ENCODE data around the gene CSRP1.

Gene CSRP1

GRCh38 chr1:201502511-201502857 lies 4.4 kb downstream of the CSRP1 start:
- Histone ChIP-seq H3K4me2 (ENCODE audit: low read length) (no peak overlapping the region), H3K27ac (ENCODE audit: low read depth, low read length) (no peak overlapping the region), H3K36me3 (ENCODE audit: control insufficient read depth, low read length) (peaks cover 7% of the 10 kb centered on the region; the same call in 1 of the 2 replicates), H3K9me2 (replicated peaks; ENCODE audit: control insufficient read depth, low read length) (no peaks in the 10 kb centered on the region), H3K27me3 (ENCODE audit: control insufficient read depth, low read length) (no peaks in the 10 kb centered on the region), H4K20me1 (ENCODE audit: control insufficient read depth, insufficient read depth, low read depth, low read length) (0 out of 2 replicates have a peak, but pooled peaks cover 4% of the 10 kb centered on the region), H3F3A (ENCODE audit: control insufficient read depth, insufficient read depth) (no peaks in the 10 kb centered on the region), H3K79me2 (ENCODE audit: control insufficient read depth, low read length) (peaks cover 45% of the 10 kb centered on the region), H3K9me3 (ENCODE audit: control insufficient read depth, insufficient read depth, low read length) (no peaks in the 10 kb centered on the region), H3K4me3 (ENCODE audit: low read length) (no peak overlapping the region), H3K4me1 (ENCODE audit: control insufficient read depth, low read length) (peaks cover 38% of the 10 kb centered on the region)
- TF ChIP-seq EZH2phosphoT487 (IDR thresholded peaks at IDR 0.05; ENCODE audit: borderline replicate concordance, low read length): no peak
- no peak for TF ChIP-seq CTCF (IDR thresholded peaks at IDR 0.05; ENCODE audit: low read depth, low read length, poor library complexity, severe bottlenecking)

- Histone ChIP-seq H3F3A (ENCODE audit: control insufficient read depth, insufficient read depth) (no peaks in the 10 kb centered on the region), H3K4me2 (ENCODE audit: low read length) (no peak overlapping the region), H3K9me2 (replicated peaks; ENCODE audit: control insufficient read depth, low read length) (no peaks in the 10 kb centered on the region), H3K9me3 (ENCODE audit: control insufficient read depth, insufficient read depth, low read length) (no peaks in the 10 kb centered on the region), H3K27ac (ENCODE audit: low read depth, low read length) (no peak overlapping the region), H3K4me3 (ENCODE audit: low read length) (no peak overlapping the region), H3K27me3 (ENCODE audit: control insufficient read depth, low read length) (no peaks in the 10 kb centered on the region), H3K4me1 (ENCODE audit: control insufficient read depth, low read length) (peaks cover 33% of the 10 kb centered on the region), H4K20me1 (ENCODE audit: control insufficient read depth, insufficient read depth, low read depth, low read length) (0 out of 2 replicates have a peak, but pooled peaks cover 4% of the 10 kb centered on the region), H3K36me3 (ENCODE audit: control insufficient read depth, low read length) (peaks cover 7% of the 10 kb centered on the region; the same call in 1 of the 2 replicates), H3K79me2 (ENCODE audit: control insufficient read depth, low read length) (peaks cover 42% of the 10 kb centered on the region)
- TF ChIP-seq EZH2phosphoT487 (IDR thresholded peaks at IDR 0.05; ENCODE audit: borderline replicate concordance, low read length): no peak
- TF ChIP-seq CTCF (IDR thresholded peaks at IDR 0.05; ENCODE audit: low read depth, low read length, poor library complexity, severe bottlenecking): no peak
These were observed 5.0 kb downstream of the CSRP1 start for GRCh38 chr1:201501812-201502510.

GRCh38 chr1:201501144-201501543 lies 5.8 kb downstream of the CSRP1 start:
- Histone ChIP-seq H3K79me2 (ENCODE audit: control insufficient read depth, low read length) (peaks cover 36% of the 10 kb centered on the region), H3K4me3 (ENCODE audit: low read length) (no peak overlapping the region), H4K20me1 (ENCODE audit: control insufficient read depth, insufficient read depth, low read depth, low read length) (0 out of 2 replicates have a peak, but pooled peaks cover 4% of the 10 kb centered on the region), H3K27ac (ENCODE audit: low read depth, low read length) (no peak overlapping the region), H3K4me2 (ENCODE audit: low read length) (no peak overlapping the region), H3K9me2 (replicated peaks; ENCODE audit: control insufficient read depth, low read length) (no peaks in the 10 kb centered on the region), H3K36me3 (ENCODE audit: control insufficient read depth, low read length) (0 out of 2 replicates have a peak, but pooled peaks cover 3% of the 10 kb centered on the region), H3K9me3 (ENCODE audit: control insufficient read depth, insufficient read depth, low read length) (no peaks in the 10 kb centered on the region), H3K27me3 (ENCODE audit: control insufficient read depth, low read length) (no peaks in the 10 kb centered on the region), H3F3A (ENCODE audit: control insufficient read depth, insufficient read depth) (no peaks in the 10 kb centered on the region), H3K4me1 (ENCODE audit: control insufficient read depth, low read length) (peaks cover 27% of the 10 kb centered on the region)
- TF ChIP-seq CTCF (IDR thresholded peaks at IDR 0.05; ENCODE audit: low read depth, low read length, poor library complexity, severe bottlenecking): no peak
- no peak for TF ChIP-seq EZH2phosphoT487 (IDR thresholded peaks at IDR 0.05; ENCODE audit: borderline replicate concordance, low read length)
